Thymus (tissue), 11 donors: ENCODE data around the gene PYCR2. TPM values are rescaled to one million over a fixed set of nuclear protein-coding genes. Genes with fewer than 3 reads are reported as not detected.
"Not testable (repeated sequence)": the region's sequence is repeated elsewhere in the genome, so short reads cannot be mapped to it uniquely, and the experiment has no call there.

Experiments used
- DNase-seq, 9 donors: peaks; one replicate each; pipeline ENCODE4 v3.0.0-alpha.2; 2013; ENCODE audit warnings: low spot score in 9 of 9, low read depth in 6 of 9, missing footprints in 1 of 9
- H3K27ac ChIP-seq, 2 donors: one replicate each; pipeline ENCODE4 v1.5.1; 2013; ENCODE audit warnings: control low read depth in 1 of 2, low read depth in 1 of 2, low read length in 1 of 2, mild to moderate bottlenecking in 1 of 2, moderate library complexity in 1 of 2
- H3K27me3 ChIP-seq, 2 donors: one replicate each; pipeline ENCODE4 v1.5.1; 2013; ENCODE audit warnings: low read length in 1 of 2; ENCODE audit not compliant: control insufficient read depth in 2 of 2, insufficient read depth in 1 of 2
- H3K36me3 ChIP-seq, 2 donors: one replicate each; pipeline ENCODE4 v1.5.1; 2013; ENCODE audit warnings: low read length in 1 of 2, mild to moderate bottlenecking in 1 of 2, moderate library complexity in 1 of 2; ENCODE audit not compliant: control insufficient read depth in 2 of 2, insufficient read depth in 2 of 2
- H3K4me1 ChIP-seq, 2 donors: one replicate each; pipeline ENCODE4 v1.5.1; 2013; ENCODE audit warnings: low read length in 2 of 2; ENCODE audit not compliant: control insufficient read depth in 2 of 2, insufficient read depth in 2 of 2
- H3K4me3 ChIP-seq, 2 donors: one replicate each; pipeline ENCODE4 v1.5.1; 2013; ENCODE audit warnings: low read length in 2 of 2, control low read depth in 1 of 2, mild to moderate bottlenecking in 1 of 2
- H3K9me3 ChIP-seq, 2 donors: one replicate each; pipeline ENCODE4 v1.5.1; 2013; ENCODE audit warnings: low read length in 1 of 2, mild to moderate bottlenecking in 1 of 2; ENCODE audit not compliant: control insufficient read depth in 2 of 2, insufficient read depth in 1 of 2
- WGBS: extraction: QIAGEN DNeasy Blood & Tissue Kit; methylation state at CpG from one replicate; pipeline ENCODE4 v1.1.7; 2013; 5-methylcytosine and 5-hydroxymethylcytosine counted together
- polyA plus RNA-seq: library from polyadenylated mRNA; stranded (reverse); fragments of 200-250 nt; gene quantifications from one replicate; pipeline ENCODE4 v1.2.3, GENCODE V29; 2013
- total RNA-seq: library from RNA; stranded (reverse); fragments of 120-200 nt; gene quantifications from one replicate; pipeline ENCODE4 v1.2.4, GENCODE V29; 2013
- donor health status: healthy.

Gene PYCR2
- total and polyA plus RNA-seq, 2 donors, result 50.7 to 80.7 TPM

DNA sequence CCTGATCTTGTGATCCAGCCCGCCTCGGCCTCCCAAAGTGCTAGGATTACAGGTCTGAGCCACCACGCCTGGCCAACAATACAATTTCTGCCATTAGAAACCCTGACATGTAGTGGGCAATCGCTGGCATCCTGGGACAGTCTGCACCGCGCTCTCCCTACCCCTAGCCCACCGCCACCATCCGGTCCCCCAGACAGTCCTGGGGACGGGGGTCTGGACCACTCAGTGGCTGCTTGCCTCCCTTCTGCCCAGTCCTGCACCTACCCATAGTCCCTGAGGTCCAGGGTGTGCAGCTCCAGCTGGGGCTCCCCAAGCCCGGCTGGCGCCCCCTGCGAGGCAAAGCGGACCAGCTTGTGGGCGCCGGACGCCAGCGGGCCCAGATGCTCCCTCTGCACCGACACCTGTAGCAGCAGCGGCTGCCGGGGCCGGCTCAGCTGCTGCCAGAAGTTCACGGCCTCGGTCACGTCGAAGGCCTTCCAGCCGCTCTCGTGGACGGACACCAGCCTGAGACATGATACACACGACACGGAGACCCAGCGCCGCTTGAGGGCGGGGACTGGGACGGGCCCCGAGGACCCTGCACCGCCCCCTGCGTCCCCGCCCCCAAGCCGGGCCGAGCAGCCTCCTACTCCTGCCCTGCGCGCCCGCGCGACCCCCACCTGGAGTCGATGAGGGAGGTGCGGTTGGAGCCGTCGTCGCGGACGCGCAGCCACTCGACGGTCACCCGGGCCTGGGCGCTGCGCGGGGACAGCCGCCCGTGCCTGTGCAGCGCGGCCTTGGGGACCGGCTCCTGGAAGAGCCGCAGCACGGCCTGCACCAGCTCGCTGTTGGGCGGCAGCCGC lies 15.3 kb upstream of the PYCR2 start:
- DNase-seq, result peak in 3 of 9 donors; percentile 28 to 47 (median 44)
- not testable (repeated sequence) for H3K27ac ChIP-seq, H3K36me3 ChIP-seq, H3K4me1 ChIP-seq, H3K4me3 ChIP-seq, H3K27me3 ChIP-seq, H3K9me3 ChIP-seq
- WGBS, result 74% methylated on average over 61 of the region's 69 CpGs

DNA sequence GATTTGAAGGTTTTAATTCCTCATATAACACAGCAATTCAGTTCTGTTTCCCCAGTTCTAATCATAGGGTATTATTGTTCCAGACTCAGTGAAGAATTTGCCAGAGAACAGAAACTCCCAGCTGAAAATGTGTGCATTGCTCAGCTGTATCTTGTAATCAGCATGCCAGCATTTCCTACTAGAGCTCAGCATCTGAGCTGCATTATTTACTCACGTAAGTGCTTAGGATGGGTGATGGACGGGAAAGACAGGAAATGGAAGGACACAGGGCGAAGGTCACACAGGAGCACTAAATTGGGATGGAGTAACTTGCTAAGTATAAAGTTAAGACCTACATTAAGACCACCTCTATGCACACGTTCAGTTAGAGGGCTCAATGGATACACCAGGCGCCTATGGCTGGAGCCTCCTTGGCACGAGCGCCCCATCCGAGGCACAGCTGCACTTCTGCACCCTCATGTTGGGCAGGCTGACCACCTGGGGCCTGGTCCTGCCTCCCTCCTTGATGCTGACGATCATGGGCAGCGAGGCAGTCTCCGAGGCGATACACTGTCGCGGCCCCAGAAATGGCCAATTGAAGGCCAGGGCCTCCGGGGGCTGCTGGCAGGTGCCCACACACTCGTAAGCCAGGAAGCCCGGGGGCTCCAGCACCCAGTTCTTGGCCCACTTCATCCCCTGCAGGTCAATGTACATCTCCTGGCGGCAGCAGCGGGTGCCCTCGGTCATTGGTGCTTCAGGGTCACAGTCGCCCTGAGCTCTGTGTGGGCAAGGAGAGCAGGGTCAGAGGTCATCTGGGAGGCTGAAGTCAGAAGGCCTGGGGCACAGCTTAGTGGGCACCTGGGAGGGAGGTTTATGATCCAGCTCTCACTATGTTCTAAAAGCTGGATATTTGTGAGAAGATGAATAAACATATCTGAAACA lies 13.3 kb upstream of the PYCR2 start:
- H3K9me3 ChIP-seq, result no peaks in the 10 kb centered on the region
- no peak overlapping the region for H3K4me3 ChIP-seq
- WGBS, result 97% methylated on average over 21 of the region's 21 CpGs

DNA sequence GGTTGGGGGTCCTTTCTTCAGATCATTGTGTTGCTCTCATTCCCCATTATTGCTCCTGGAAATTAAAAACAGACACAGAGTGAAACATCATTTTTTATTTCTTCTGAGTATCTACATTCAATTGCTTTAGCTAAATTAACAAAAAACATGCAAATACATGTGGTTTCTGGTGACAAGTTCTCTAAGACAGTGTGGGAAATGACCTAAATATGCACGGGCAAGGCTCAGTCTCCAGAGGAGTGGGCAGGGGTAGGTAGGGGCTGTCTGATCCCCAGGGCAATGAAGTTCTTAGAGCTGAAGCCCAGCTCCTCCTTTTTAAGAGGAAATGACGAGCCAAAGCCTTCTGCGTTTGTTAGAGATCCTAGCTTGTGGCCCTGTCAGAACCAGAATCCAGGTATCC lies 12.5 kb upstream of the PYCR2 start:
- 92% methylated on average over 3 of the region's 3 CpGs for WGBS

More for the DNA sequence above, 13.3 kb upstream of the PYCR2 start:
- no peaks in the 10 kb centered on the region for H3K36me3 ChIP-seq
- H3K4me1 ChIP-seq, result peaks cover 0 to 2% of the 10 kb centered on the region in 2 donors
- H3K27me3 ChIP-seq, result peaks cover 0 to 6% of the 10 kb centered on the region in 2 donors
- no peak overlapping the region for H3K27ac ChIP-seq
- no peak for DNase-seq

DNA sequence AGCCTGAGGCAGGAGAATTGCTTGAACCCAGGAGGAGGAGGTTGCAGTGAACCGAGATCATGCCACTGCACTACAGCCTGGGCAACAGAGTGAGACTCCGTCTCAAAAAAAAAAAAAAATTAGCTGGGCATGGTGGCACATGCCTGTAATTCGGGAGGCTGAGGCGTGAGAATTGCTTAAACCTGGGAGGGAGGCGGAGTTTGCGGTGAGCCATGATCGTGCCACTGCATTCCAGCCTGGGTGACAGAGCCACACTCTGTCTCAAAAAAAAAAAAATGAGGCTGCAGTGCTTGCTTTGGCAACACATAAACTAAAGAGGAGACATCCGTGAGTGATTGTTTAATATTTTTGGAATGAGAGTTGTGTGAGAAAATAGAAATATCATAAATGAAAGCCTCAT lies 12.0 kb upstream of the PYCR2 start:
- H3K27me3 ChIP-seq, H3K27ac ChIP-seq, H3K36me3 ChIP-seq, H3K4me1 ChIP-seq, DNase-seq, H3K4me3 ChIP-seq, H3K9me3 ChIP-seq: not testable (repeated sequence)
- 94% methylated on average over 8 of the region's 8 CpGs for WGBS

More for the DNA sequence above, 12.5 kb upstream of the PYCR2 start:
- H3K27me3 ChIP-seq, result peaks cover 0 to 6% of the 10 kb centered on the region in 2 donors
- H3K36me3 ChIP-seq, result no peaks in the 10 kb centered on the region
- peaks cover 0 to 2% of the 10 kb centered on the region in 2 donors for H3K4me1 ChIP-seq
- H3K4me3 ChIP-seq, result no peak overlapping the region
- H3K9me3 ChIP-seq, result no peaks in the 10 kb centered on the region
- no peak for DNase-seq
- H3K27ac ChIP-seq, result no peak overlapping the region

DNA sequence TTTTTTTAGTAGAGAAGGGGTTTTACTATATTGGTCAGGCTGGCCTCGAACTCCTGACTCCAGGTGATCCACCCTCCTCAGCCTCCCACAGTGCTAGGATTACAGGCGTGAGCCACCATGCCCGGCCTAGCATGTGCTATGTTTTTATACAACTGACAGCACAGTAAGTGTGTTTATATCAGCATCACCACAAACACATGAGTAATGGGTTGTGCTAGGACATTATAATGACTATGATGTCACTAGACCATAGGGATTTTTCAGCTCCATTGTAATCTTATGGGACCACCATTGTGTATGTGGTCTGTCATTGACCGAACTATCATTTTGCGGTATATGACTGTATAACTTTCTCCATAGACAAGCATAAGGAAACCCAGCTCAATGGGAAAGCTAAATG lies 10.7 kb upstream of the PYCR2 start:
- H3K36me3 ChIP-seq, result no peaks in the 10 kb centered on the region
- H3K27me3 ChIP-seq, result peaks cover 0 to 6% of the 10 kb centered on the region in 2 donors
- 95% methylated on average over 5 of the region's 5 CpGs for WGBS
- DNase-seq, result no peak
- peaks cover 0 to 2% of the 10 kb centered on the region in 2 donors for H3K4me1 ChIP-seq
- no peak overlapping the region for H3K4me3 ChIP-seq
- H3K27ac ChIP-seq, result no peak overlapping the region
- H3K9me3 ChIP-seq, result no peaks in the 10 kb centered on the region

DNA sequence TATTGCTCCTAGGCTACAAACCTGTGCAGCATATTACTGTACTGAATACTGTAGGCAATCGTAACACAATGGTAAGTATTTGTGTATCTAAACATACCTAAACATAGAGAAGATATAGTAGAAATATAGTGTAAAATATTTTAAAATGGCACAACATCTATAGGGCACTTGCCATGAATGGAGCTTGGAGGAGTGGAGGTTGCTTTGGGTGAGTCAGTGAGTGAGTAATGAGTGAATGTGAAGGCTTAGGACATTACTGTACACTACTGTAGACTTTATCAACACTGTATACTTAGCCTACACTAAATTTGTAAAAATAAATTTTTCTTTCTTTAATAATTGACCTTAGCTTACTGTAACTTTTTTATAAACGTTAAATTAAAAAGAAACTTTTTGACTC lies 9.0 kb upstream of the PYCR2 start:
- Histone ChIP-seq H3K27ac (no peak overlapping the region), H3K36me3 (no peaks in the 10 kb centered on the region), H3K9me3 (no peaks in the 10 kb centered on the region), H3K4me3 (no peak overlapping the region), H3K27me3 (no peaks in the 10 kb centered on the region), H3K4me1 (peaks cover 0 to 11% of the 10 kb centered on the region in 2 donors)
- WGBS, result 98% methylated on average over 2 of the region's 2 CpGs
- no peak for DNase-seq

DNA sequence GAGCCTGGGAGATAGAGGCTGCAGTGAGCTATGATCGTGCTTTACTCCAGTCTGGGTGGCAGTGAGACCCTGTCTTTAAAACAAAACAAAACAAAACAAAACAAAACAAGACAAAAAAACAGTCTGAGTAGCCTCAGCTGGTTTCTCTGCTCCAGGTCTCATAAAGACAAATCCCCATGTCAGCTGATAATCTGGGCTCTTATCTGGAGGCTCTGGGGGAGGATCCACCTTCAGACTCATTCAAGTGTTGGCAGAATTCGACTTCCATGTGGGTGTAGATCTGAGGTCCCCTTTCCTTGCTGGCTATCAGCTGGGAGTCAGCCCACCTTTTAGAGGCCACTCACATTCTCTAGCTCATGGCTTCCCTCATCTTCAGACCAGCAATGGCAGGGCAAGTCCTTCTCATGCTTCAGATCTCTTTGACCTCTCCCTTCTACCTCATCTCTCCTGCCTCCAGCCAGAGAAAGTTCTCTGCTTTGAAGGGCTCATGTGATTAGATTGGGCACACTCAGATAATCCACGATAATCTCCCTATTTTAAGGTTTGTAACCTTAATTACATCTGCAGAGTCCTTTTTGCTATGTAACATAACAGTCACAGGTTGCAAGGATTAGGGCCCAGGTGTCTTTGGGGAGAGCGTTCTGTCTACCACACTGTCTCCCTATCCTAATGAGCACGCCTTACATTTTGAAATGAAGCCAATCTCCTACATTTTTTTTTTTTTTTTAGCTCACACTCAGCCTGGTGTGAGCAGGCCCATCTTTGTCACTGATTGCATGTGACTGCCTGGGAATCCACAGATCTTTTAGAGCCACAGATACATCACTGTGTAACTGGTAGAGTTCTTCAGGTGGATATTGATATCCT lies 7.5 kb upstream of the PYCR2 start:
- Histone ChIP-seq H3K9me3 (no peaks in the 10 kb centered on the region), H3K4me3 (no peak overlapping the region), H3K27ac (no peak overlapping the region), H3K36me3 (no peaks in the 10 kb centered on the region), H3K27me3 (no peaks in the 10 kb centered on the region), H3K4me1 (peaks cover 0 to 21% of the 10 kb centered on the region in 2 donors)
- DNase-seq, result no peak
- WGBS, result 99% methylated on average over 5 of the region's 5 CpGs

DNA sequence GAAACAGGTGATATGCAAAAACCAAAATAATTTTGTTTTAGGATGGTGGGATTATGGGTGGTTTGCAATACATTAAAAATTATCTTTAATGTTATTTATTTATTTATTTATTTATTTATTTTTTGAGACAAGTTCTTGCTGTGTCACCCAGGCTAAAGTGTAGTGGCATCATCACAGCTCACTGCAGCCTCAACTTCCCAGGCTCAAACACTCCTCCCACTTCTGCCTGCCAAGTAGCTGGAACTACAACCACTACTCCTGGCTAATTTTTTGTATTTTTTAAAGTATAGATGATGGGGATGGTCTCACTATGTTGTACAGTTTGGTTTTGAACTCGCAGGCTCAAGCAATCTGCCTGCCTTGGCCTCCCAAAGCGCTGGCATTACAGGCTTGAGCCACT lies 6.5 kb upstream of the PYCR2 start:
- H3K27me3 ChIP-seq, result no peaks in the 10 kb centered on the region
- over 99% methylated on average over 2 of the region's 2 CpGs for WGBS
- H3K27ac ChIP-seq, result no peak overlapping the region
- no peaks in the 10 kb centered on the region for H3K36me3 ChIP-seq
- H3K4me3 ChIP-seq, result no peak overlapping the region
- DNase-seq, result no peak
- H3K9me3 ChIP-seq, result no peaks in the 10 kb centered on the region
- peaks cover 0 to 22% of the 10 kb centered on the region in 2 donors for H3K4me1 ChIP-seq
